Kidney epithelial cell (primary cell): ENCODE measurements around the gene DCBLD1. TPM values are rescaled to one million over a fixed set of nuclear protein-coding genes. Genes with fewer than 3 reads are reported as not detected.
"Not testable (repeated sequence)": the region's sequence is repeated elsewhere in the genome, so short reads cannot be mapped to it uniquely, and the experiment has no call there.

Source experiments
- DNase-seq: peaks from one replicate; pipeline ENCODE4 v3.0.0-alpha.2; 2010; ENCODE audit warnings: low read depth
- H3K27me3 ChIP-seq: 2 replicates; pipeline ENCODE4 v1.6.0; 2011; ENCODE audit warnings: low read length; ENCODE audit not compliant: control insufficient read depth, insufficient read depth
- H3K36me3 ChIP-seq: 2 replicates; pipeline ENCODE4 v1.5.1; 2011; ENCODE audit warnings: low read length; ENCODE audit not compliant: control insufficient read depth, insufficient read depth
- H3K4me3 ChIP-seq: 2 replicates; pipeline ENCODE4 v1.5.1; 2011; ENCODE audit warnings: low read depth, mild to moderate bottlenecking, control low read depth, low read length
- CTCF ChIP-seq: IDR thresholded peaks from 2 replicates; pipeline ENCODE4 v1.5.1; 2011; ENCODE audit warnings: mild to moderate bottlenecking, moderate library complexity, low read length, control low read depth, inconsistent platforms; ENCODE audit not compliant: insufficient read depth, poor library complexity, severe bottlenecking
- total RNA-seq: library from RNA; depleted of rRNA; stranded (reverse); fragments of >200 nt; gene quantifications from 2 replicates; pipeline ENCODE4 v1.2.3, GENCODE V29; 2015

The DCBLD1 gene
- total RNA-seq, 1 donor from 2014 or later, result 10.6 TPM

- Histone ChIP-seq H3K36me3 (no peaks in the 10 kb centered on the region), H3K27me3 (no peaks in the 10 kb centered on the region), H3K4me3 (no peak overlapping the region)
- no peak for TF ChIP-seq CTCF
- DNase-seq, result no peak
These were observed 32.2 kb downstream of the DCBLD1 start for GRCh38 chr6:117514655-117515054.

- no peak for TF ChIP-seq CTCF
- no peaks in the 10 kb centered on the region for H3K36me3 ChIP-seq
- H3K4me3 ChIP-seq, result no peak overlapping the region
- DNase-seq, result no peak
- H3K27me3 ChIP-seq, result no peaks in the 10 kb centered on the region
These were observed 32.9 kb downstream of the DCBLD1 start for GRCh38 chr6:117515326-117515725.

GRCh38 chr6:117517995-117518394 lies 35.5 kb downstream of the DCBLD1 start:
- not testable (repeated sequence) for H3K4me3 ChIP-seq, DNase-seq, H3K36me3 ChIP-seq, H3K27me3 ChIP-seq

- TF ChIP-seq CTCF, result no peak
- DNase-seq, result no peak
- Histone ChIP-seq H3K36me3 (no peaks in the 10 kb centered on the region), H3K4me3 (no peak overlapping the region), H3K27me3 (no peaks in the 10 kb centered on the region)
These were observed 36.4 kb downstream of the DCBLD1 start for GRCh38 chr6:117518870-117519269.

GRCh38 chr6:117520603-117521395 lies 38.3 kb downstream of the DCBLD1 start:
- Histone ChIP-seq H3K36me3 (no peaks in the 10 kb centered on the region), H3K27me3 (no peaks in the 10 kb centered on the region), H3K4me3 (no peak overlapping the region)
- TF ChIP-seq CTCF, result no peak
- DNase-seq, result no peak

GRCh38 chr6:117521791-117522502 lies 39.5 kb downstream of the DCBLD1 start:
- no peak overlapping the region for H3K4me3 ChIP-seq
- H3K27me3 ChIP-seq, result no peaks in the 10 kb centered on the region
- no peak for DNase-seq
- no peaks in the 10 kb centered on the region for H3K36me3 ChIP-seq
- no peak for TF ChIP-seq CTCF
